IMR-90 (cell line): Measurements from ENCODE around the gene PTCHD4. TPM values are rescaled to one million over a fixed set of nuclear protein-coding genes. Genes with fewer than 3 reads are reported as not detected.
A peak's percentile ranks its signal among the peaks of the same experiment; 100 is the strongest.

Experiments used
- ATAC-seq: fragments of 200-7000 bp; cut with Tn5 transposase; 2 replicates; pipeline ENCODE4 v1.9.1; 2020; ENCODE audit warnings: low read depth, mild to moderate bottlenecking, moderate library complexity
- BruUV-seq: library from RNA; stranded (reverse); fragments of 400-500 nt; replicated peaks from 2 replicates; lab custom pipeline; 2021; lab: Mats Ljungman, UMichigan
- CTCF ChIA-PET: fragments of 300-600 bp; formaldehyde crosslinking; extraction: SDS; loops from one replicate; lab custom pipeline; 2021; ENCODE audit warnings: antibody characterized with exemption; lab: Yijun Ruan, JAX
- POLR2A ChIA-PET: fragments of 300-600 bp; sonication (Branson Sonifier 250); formaldehyde crosslinking; loops from one replicate; lab custom pipeline; 2022; ENCODE audit warnings: antibody characterized with exemption; ENCODE audit not compliant: unreplicated experiment; lab: Charles Lee
- DNase-seq: peaks from one replicate; pipeline ENCODE4 v3.0.0; 2013
- H2AFZ ChIP-seq: replicated peaks from 2 replicates; pipeline ENCODE3; 2013; ENCODE audit warnings: low read length, mild to moderate bottlenecking; ENCODE audit not compliant: poor library complexity
- H2AK5ac ChIP-seq: 2 replicates; pipeline ENCODE4 v1.6.1; 2013; ENCODE audit warnings: low read depth, low read length, inconsistent platforms
- H2AK9ac ChIP-seq: replicated peaks from 2 replicates; pipeline ENCODE3; 2013; ENCODE audit warnings: mild to moderate bottlenecking, low read depth, low read length, moderate library complexity; ENCODE audit not compliant: poor library complexity
- H2BK120ac ChIP-seq: 2 replicates; pipeline ENCODE4 v1.6.1; 2013; ENCODE audit warnings: low read depth, low read length, inconsistent platforms
- H2BK15ac ChIP-seq: 3 replicates; pipeline ENCODE4 v1.6.1; 2013; ENCODE audit warnings: low read depth, low read length, inconsistent platforms
- H2BK20ac ChIP-seq: 2 replicates; pipeline ENCODE4 v1.6.1; 2013; ENCODE audit warnings: low read depth, mild to moderate bottlenecking, inconsistent platforms, low read length, moderate library complexity
- H2BK5ac ChIP-seq: 2 replicates; pipeline ENCODE4 v1.6.1; 2013; ENCODE audit warnings: mild to moderate bottlenecking, low read depth, low read length, inconsistent platforms; ENCODE audit not compliant: poor library complexity, severe bottlenecking
- H3K14ac ChIP-seq: replicated peaks from 2 replicates; pipeline ENCODE4 v1.6.1; 2013; ENCODE audit warnings: low read depth, low read length, inconsistent platforms
- H3K18ac ChIP-seq: 2 replicates; pipeline ENCODE4 v1.6.1; 2013; ENCODE audit warnings: low read depth, low read length, control low read depth
- H3K23ac ChIP-seq: 2 replicates; pipeline ENCODE4 v1.6.1; 2013; ENCODE audit warnings: low read depth, low read length, inconsistent platforms
- H3K27ac ChIP-seq: 2 replicates; pipeline ENCODE4 v1.5.1; 2013; ENCODE audit warnings: mild to moderate bottlenecking, control low read depth, low read length; ENCODE audit not compliant: insufficient read depth
- H3K27me3 ChIP-seq: 2 replicates; pipeline ENCODE4 v1.6.1; 2013; ENCODE audit warnings: low read length; ENCODE audit not compliant: control insufficient read depth, insufficient read depth
- H3K36me3 ChIP-seq: 2 replicates; pipeline ENCODE4 v1.6.1; 2013; ENCODE audit warnings: low read length, mixed read lengths; ENCODE audit not compliant: control insufficient read depth, insufficient read depth
- H3K4ac ChIP-seq: 2 replicates; pipeline ENCODE4 v1.6.1; 2013; ENCODE audit warnings: low read depth, low read length, inconsistent platforms
- H3K4me1 ChIP-seq: 2 replicates; pipeline ENCODE4 v1.6.1; 2013; ENCODE audit warnings: low read length, mixed read lengths; ENCODE audit not compliant: control insufficient read depth, insufficient read depth
- H3K4me2 ChIP-seq: 2 replicates; pipeline ENCODE4 v1.6.1; 2013; ENCODE audit warnings: low read depth, mild to moderate bottlenecking, control low read depth, low read length, moderate library complexity
- H3K4me3 ChIP-seq: 2 replicates; pipeline ENCODE4 v1.5.1; 2013; ENCODE audit warnings: low read depth, mild to moderate bottlenecking, control low read depth, low read length, moderate library complexity; ENCODE audit not compliant: insufficient read depth
- H3K56ac ChIP-seq: 2 replicates; pipeline ENCODE4 v1.6.1; 2013; ENCODE audit warnings: low read length, inconsistent platforms; ENCODE audit not compliant: insufficient read depth; ENCODE audit errors: extremely low read depth
- H3K79me1 ChIP-seq, 2 experiments: 2 replicates each; pipeline ENCODE4 v1.6.1; 2013; ENCODE audit warnings: low read length in 2 of 2, inconsistent platforms in 1 of 2, low read depth in 1 of 2
- H3K9ac ChIP-seq: 2 replicates; pipeline ENCODE4 v1.6.1; 2013; ENCODE audit warnings: low read depth, low read length, control low read depth
- H3K9me1 ChIP-seq: 2 replicates; pipeline ENCODE4 v1.6.1; 2013; ENCODE audit warnings: low read length, inconsistent platforms; ENCODE audit not compliant: insufficient read depth
- H3K9me3 ChIP-seq: 2 replicates; pipeline ENCODE4 v1.6.1; 2013; ENCODE audit warnings: low read length; ENCODE audit not compliant: control insufficient read depth, insufficient read depth
- H4K20me1 ChIP-seq: 2 replicates; pipeline ENCODE4 v1.6.1; 2013; ENCODE audit warnings: low read length, inconsistent platforms; ENCODE audit not compliant: insufficient read depth
- H4K5ac ChIP-seq: 2 replicates; pipeline ENCODE4 v1.6.1; 2013; ENCODE audit warnings: mild to moderate bottlenecking, low read depth, low read length, control low read depth
- H4K8ac ChIP-seq, 2 experiments: 2 replicates each; pipeline ENCODE4 v1.6.1; 2013; ENCODE audit warnings: low read depth in 2 of 2, low read length in 2 of 2, control low read depth in 1 of 2, inconsistent platforms in 1 of 2
- H4K91ac ChIP-seq: 2 replicates; pipeline ENCODE4 v1.6.1; 2013; ENCODE audit warnings: low read depth, low read length, inconsistent platforms; ENCODE audit not compliant: insufficient read depth
- BHLHE40 ChIP-seq: fragments of 150-350 bp; IDR thresholded peaks from 2 replicates; pipeline ENCODE4 v1.6.1; 2016; ENCODE audit warnings: mild to moderate bottlenecking, low read depth, low read length
- CTCF ChIP-seq: conservative IDR thresholded peaks from 2 replicates; pipeline ENCODE4 v1.5.1; 2012; ENCODE audit warnings: mild to moderate bottlenecking, low read depth, low read length, improper control_type of control experiment
- MAFK ChIP-seq: IDR thresholded peaks from 2 replicates; pipeline ENCODE4 v1.6.1; 2012; ENCODE audit warnings: low read depth, low read length, improper control_type of control experiment
- MAZ ChIP-seq: IDR thresholded peaks from 2 replicates; pipeline ENCODE4 v1.6.1; 2012; ENCODE audit warnings: low read depth, mild to moderate bottlenecking, low read length, improper control_type of control experiment, moderate library complexity, borderline replicate concordance
- MXI1 ChIP-seq: IDR thresholded peaks from 2 replicates; pipeline ENCODE4 v1.6.1; 2012; ENCODE audit warnings: low read depth, mild to moderate bottlenecking, low read length, moderate library complexity, borderline replicate concordance
- NFE2L2 ChIP-seq: fragments of 150-350 bp; IDR thresholded peaks from 2 replicates; pipeline ENCODE4 v1.6.1; 2016; ENCODE audit warnings: low read depth, mild to moderate bottlenecking, low read length
- RCOR1 ChIP-seq: IDR thresholded peaks from 2 replicates; pipeline ENCODE4 v1.6.1; 2012; ENCODE audit warnings: mild to moderate bottlenecking, low read length, improper control_type of control experiment; ENCODE audit not compliant: insufficient replicate concordance
- RFX5 ChIP-seq: IDR thresholded peaks from 2 replicates; pipeline ENCODE4 v1.8.0; 2012; ENCODE audit warnings: low read depth, mild to moderate bottlenecking, low read length, moderate library complexity
- USF2 ChIP-seq: fragments of 150-350 bp; IDR thresholded peaks from 2 replicates; pipeline ENCODE4 v1.6.1; 2017; ENCODE audit warnings: mild to moderate bottlenecking, antibody characterized with exemption, low read length, low read depth
- WGBS, 2 experiments: methylation state at CpG; one replicate each; pipeline versions ENCODE4 v1.1.5 to v1.1.7; 2013; ENCODE audit warnings: missing lambda C conversion rate in 2 of 2; ENCODE audit not compliant: insufficient read length in 1 of 2; ENCODE audit errors: extremely low coverage in 2 of 2; 5-methylcytosine and 5-hydroxymethylcytosine counted together
- dilution Hi-C: fragments of 300-500 bp; cut with HindIII; formaldehyde crosslinking; loops from one replicate; pipeline ENCODE4 v1.14.3; 2018; ENCODE audit warnings: low sequenced_read_pairs; ENCODE audit not compliant: unreplicated experiment
- in situ Hi-C: fragments of 300-500 bp; cut with MboI; formaldehyde crosslinking; loops from 3 replicates; pipeline ENCODE4 v1.14.3; 2019; ENCODE audit warnings: low sequenced_read_pairs, inconsistent platforms, mixed read lengths
- intact Hi-C: fragments of 100-400 bp; cut with micrococcal nuclease; formaldehyde crosslinking; loops from 2 replicates; pipeline ENCODE4 v1.10.0; 2022
- polyA plus RNA-seq, 3 experiments: library from polyadenylated mRNA; depleted of rRNA; stranded (reverse); fragments of >200 nt; gene quantifications; 2 replicates each; pipeline ENCODE4 v1.2.3, GENCODE V29; 2012; ENCODE audit warnings: low replicate concordance in 1 of 3
- total RNA-seq: library from RNA; depleted of rRNA; stranded (reverse); fragments of >200 nt; gene quantifications from 2 replicates; pipeline ENCODE4 v1.2.3, GENCODE V29; 2012

Gene PTCHD4
- total and polyA plus RNA-seq, 2 of the 4 experiments (the other 2 are of a cell fraction): 0.53 to 0.72 TPM

- H2BK120ac ChIP-seq: no peak overlapping the region
- H3K9ac ChIP-seq: no peak overlapping the region
- H3K14ac ChIP-seq: no peak overlapping the region
- no peak overlapping the region for H3K23ac ChIP-seq
- no peak overlapping the region for H3K18ac ChIP-seq
- no peak overlapping the region for H2BK15ac ChIP-seq
- no peak overlapping the region for H3K4ac ChIP-seq
- no TSS peak for BruUV-seq
- H2BK5ac ChIP-seq: no peak overlapping the region
- no peaks in the 10 kb centered on the region for H4K20me1 ChIP-seq
- H3K4me3 ChIP-seq: peak overlapping the region; percentile 37
- H3K27me3 ChIP-seq: peaks cover 10% of the 10 kb centered on the region
- H3K9me1 ChIP-seq: no peaks in the 10 kb centered on the region
- H2AK9ac ChIP-seq: no peak overlapping the region
- DNase-seq (no peak), ATAC-seq (peak; percentile 71)
- H4K91ac ChIP-seq: no peak overlapping the region
- H3K4me1 ChIP-seq: peaks cover 7% of the 10 kb centered on the region
- in situ Hi-C loops: no loop called here
- no peak overlapping the region; the same call in 1 of the 2 replicates for H4K5ac ChIP-seq
- TF ChIP-seq USF2 (no peak), MAZ (no peak), NFE2L2 (no peak), CTCF (no peak), RCOR1 (no peak), MXI1 (no peak), BHLHE40 (no peak), MAFK (no peak), RFX5 (no peak)
- dilution Hi-C loops: no loop called here
- H2AK5ac ChIP-seq: no peak overlapping the region
- CTCF ChIA-PET: no interaction called here
- no peaks in the 10 kb centered on the region for H3K79me1 ChIP-seq
- intact Hi-C loops: no loop called here
- H3K36me3 ChIP-seq: no peaks in the 10 kb centered on the region
- H2AFZ ChIP-seq: peak overlapping the region; percentile 60
- H3K9me3 ChIP-seq: no peaks in the 10 kb centered on the region
- WGBS, 2 experiments: 4% methylated on average over 22 of the region's 64 CpGs; no CpG with 5 or more reads in 1 of the 2 experiments
- POLR2A ChIA-PET: interaction anchor here (0.7 kb wide), 1 partner anchor 1882 kb away, joined by 3 read pairs; no protein-coding TSS in a partner anchor
- H2BK20ac ChIP-seq: no peak overlapping the region
- no peak overlapping the region for H3K27ac ChIP-seq
- peak overlapping the region; percentile 87 for H3K4me2 ChIP-seq
- no peak overlapping the region for H3K56ac ChIP-seq
- no peak overlapping the region for H4K8ac ChIP-seq
Measured at GRCh38 chr6:48068278-48069251, 42.4 kb downstream of the PTCHD4 start.
